Glutamatergic neuron (in vitro differentiated cells): Measurements from ENCODE around the gene PAPPA. TPM values are rescaled to one million over a fixed set of nuclear protein-coding genes. Genes with fewer than 3 reads are reported as not detected.

Experiments used
- DNase-seq: peaks from one replicate; pipeline ENCODE4 v3.0.0; 2022
- H3K27ac Mint-ChIP-seq: one replicate; pipeline ENCODE4 v1.8.0; 2020; ENCODE audit warnings: mild to moderate bottlenecking, mixed read lengths, inconsistent platforms; ENCODE audit not compliant: unreplicated experiment
- H3K27me3 Mint-ChIP-seq: one replicate; pipeline ENCODE4 v1.8.0; 2020; ENCODE audit warnings: mild to moderate bottlenecking, moderate library complexity, mixed read lengths, inconsistent platforms; ENCODE audit not compliant: unreplicated experiment
- H3K36me3 Mint-ChIP-seq: one replicate; pipeline ENCODE4 v1.8.0; 2020; ENCODE audit warnings: mild to moderate bottlenecking, mixed read lengths, inconsistent platforms; ENCODE audit not compliant: unreplicated experiment
- H3K4me1 Mint-ChIP-seq: one replicate; pipeline ENCODE4 v1.8.0; 2020; ENCODE audit warnings: mild to moderate bottlenecking, low read depth, mixed read lengths, inconsistent platforms; ENCODE audit not compliant: unreplicated experiment
- H3K4me3 Mint-ChIP-seq: one replicate; pipeline ENCODE4 v1.8.0; 2020; ENCODE audit warnings: mild to moderate bottlenecking, mixed read lengths, inconsistent platforms; ENCODE audit not compliant: unreplicated experiment
- H3K9me3 Mint-ChIP-seq: one replicate; pipeline ENCODE4 v1.8.0; 2020; ENCODE audit warnings: mild to moderate bottlenecking, moderate library complexity, mixed read lengths, inconsistent platforms; ENCODE audit not compliant: unreplicated experiment
- CTCF ChIP-seq: fragments of 200-600 bp; sonication (generic); IDR thresholded peaks from one replicate; pipeline ENCODE4 v1.5.0; 2021; ENCODE audit not compliant: partially characterized antibody, unreplicated experiment
- total RNA-seq: library from RNA; stranded (reverse); fragmentation: NEBNext Ultra II Directional; extraction: Animal tissue kit (Norgen Biotek cat#: 25700); gene quantifications from one replicate; pipeline ENCODE4 v1.2.1, GENCODE V29; 2021; ENCODE audit not compliant: unreplicated experiment

Gene PAPPA
- total RNA-seq, 1 donor from 2014 or later, result 10.5 TPM

GRCh38 chr9:116406469-116406868, 252.9 kb downstream of the PAPPA start:
- Mint-ChIP-seq H3K27ac (no peak overlapping the region), H3K9me3 (peaks cover 2% of the 10 kb centered on the region), H3K27me3 (peaks cover 2% of the 10 kb centered on the region), H3K4me3 (no peak overlapping the region), H3K4me1 (no peaks in the 10 kb centered on the region), H3K36me3 (no peaks in the 10 kb centered on the region)
- no peak for DNase-seq
- TF ChIP-seq CTCF, result no peak

GRCh38 chr9:116409129-116409528, 255.5 kb downstream of the PAPPA start:
- peaks cover 2% of the 10 kb centered on the region for H3K9me3 Mint-ChIP-seq
- no peak overlapping the region for H3K27ac Mint-ChIP-seq
- no peak for DNase-seq
- no peaks in the 10 kb centered on the region for H3K27me3 Mint-ChIP-seq
- no peaks in the 10 kb centered on the region for H3K36me3 Mint-ChIP-seq
- no peak overlapping the region for H3K4me3 Mint-ChIP-seq
- H3K4me1 Mint-ChIP-seq, result no peaks in the 10 kb centered on the region
- TF ChIP-seq CTCF, result no peak

- Mint-ChIP-seq H3K27ac (no peak overlapping the region), H3K4me1 (no peaks in the 10 kb centered on the region), H3K27me3 (no peaks in the 10 kb centered on the region), H3K9me3 (peaks cover 2% of the 10 kb centered on the region), H3K36me3 (no peaks in the 10 kb centered on the region), H3K4me3 (no peak overlapping the region)
- no peak for DNase-seq
- TF ChIP-seq CTCF, result no peak
Measured at GRCh38 chr9:116409638-116410037, 256.0 kb downstream of the PAPPA start.

- H3K36me3 Mint-ChIP-seq, result no peaks in the 10 kb centered on the region
Measured at GRCh38 chr9:116411506-116411905, 257.9 kb downstream of the PAPPA start.

GRCh38 chr9:116414374-116414773, 260.8 kb downstream of the PAPPA start:
- Mint-ChIP-seq H3K27me3 (no peaks in the 10 kb centered on the region), H3K4me1 (no peaks in the 10 kb centered on the region), H3K4me3 (no peak overlapping the region), H3K36me3 (no peaks in the 10 kb centered on the region), H3K27ac (no peak overlapping the region), H3K9me3 (peaks cover 2% of the 10 kb centered on the region)
- TF ChIP-seq CTCF, result no peak
- no peak for DNase-seq

More at GRCh38 chr9:116411506-116411905, 257.9 kb downstream of the PAPPA start:
- Mint-ChIP-seq H3K9me3 (peaks cover 2% of the 10 kb centered on the region), H3K4me3 (no peak overlapping the region), H3K4me1 (no peaks in the 10 kb centered on the region), H3K27ac (no peak overlapping the region), H3K27me3 (no peaks in the 10 kb centered on the region)
- no peak for TF ChIP-seq CTCF
- no peak for DNase-seq
